Neural cell (in vitro differentiated cells): ENCODE results near the gene TEDC2. TPM values are rescaled to one million over a fixed set of nuclear protein-coding genes. Genes with fewer than 3 reads are reported as not detected.

Experiments used
- H2AFZ ChIP-seq: fragments of 200-600, 300-800 bp; sonication (generic), shearing (Covaris generic); 2 replicates; pipeline ENCODE4 v1.6.0; 2014; ENCODE audit warnings: low read depth, mild to moderate bottlenecking, antibody characterized with exemption, low read length, moderate library complexity
- H3F3A ChIP-seq: fragments of 200-600 bp; shearing (Covaris generic); 2 replicates; pipeline ENCODE4 v1.6.1; 2016; ENCODE audit warnings: mild to moderate bottlenecking, moderate library complexity, mixed read lengths, antibody characterized with exemption, low read length; ENCODE audit not compliant: insufficient read depth, poor library complexity, severe bottlenecking
- H3K27ac ChIP-seq: fragments of 200-600, 300-800 bp; sonication (generic), shearing (Covaris generic); 2 replicates; pipeline ENCODE4 v1.5.1; 2014; ENCODE audit warnings: mild to moderate bottlenecking, low read length, moderate library complexity
- H3K27me3 ChIP-seq: fragments of 300-800, 200-600 bp; sonication (generic), shearing (Covaris generic); 2 replicates; pipeline ENCODE4 v1.6.0; 2014; ENCODE audit warnings: mild to moderate bottlenecking, low read depth, low read length, moderate library complexity; ENCODE audit not compliant: insufficient read depth
- H3K36me3 ChIP-seq: fragments of 300-800, 200-600 bp; sonication (generic), shearing (Covaris generic); 2 replicates; pipeline ENCODE4 v1.5.1; 2014; ENCODE audit warnings: mild to moderate bottlenecking, antibody characterized with exemption, low read length, moderate library complexity; ENCODE audit not compliant: insufficient read depth
- H3K4me2 ChIP-seq: fragments of 300-800, 200-600 bp; sonication (generic), shearing (Covaris generic); 2 replicates; pipeline ENCODE4 v1.6.0; 2014; ENCODE audit warnings: mild to moderate bottlenecking, low read length
- H3K4me3 ChIP-seq: fragments of 300-800, 200-600 bp; sonication (generic), shearing (Covaris generic); 2 replicates; pipeline ENCODE4 v1.5.1; 2014; ENCODE audit warnings: mild to moderate bottlenecking, low read length, moderate library complexity
- H3K79me2 ChIP-seq: fragments of 200-600 bp; shearing (Covaris generic); replicated peaks from 2 replicates; pipeline ENCODE4 v1.6.0; 2014; ENCODE audit warnings: mild to moderate bottlenecking, low read length, moderate library complexity; ENCODE audit not compliant: insufficient read depth
- H3K9ac ChIP-seq: fragments of 300-800, 200-600 bp; sonication (generic), shearing (Covaris generic); 2 replicates; pipeline ENCODE4 v1.6.1; 2016; ENCODE audit warnings: mild to moderate bottlenecking, low read length, mixed read lengths
- H3K9me2 ChIP-seq: fragments of 200-600 bp; shearing (Covaris generic); 2 replicates; pipeline ENCODE4 v1.6.1; 2016; ENCODE audit warnings: mild to moderate bottlenecking, low read length, mixed read lengths; ENCODE audit not compliant: insufficient read depth
- H3K9me3 ChIP-seq: fragments of 200-600, 300-800 bp; sonication (generic), shearing (Covaris generic); 2 replicates; pipeline ENCODE4 v1.6.1; 2016; ENCODE audit warnings: mild to moderate bottlenecking, mixed run types, low read length, moderate library complexity, mixed read lengths
- H4K20me1 ChIP-seq: fragments of 200-600 bp; shearing (Covaris generic); 2 replicates; pipeline ENCODE4 v1.6.1; 2016; ENCODE audit warnings: mild to moderate bottlenecking, mixed run types; ENCODE audit not compliant: insufficient read depth
- CTCF ChIP-seq: fragments of 450-650 bp; IDR thresholded peaks from 2 replicates; pipeline ENCODE4 v1.5.1; 2014; ENCODE audit warnings: antibody characterized with exemption, mild to moderate bottlenecking, moderate library complexity; ENCODE audit not compliant: poor library complexity, severe bottlenecking
- EP300 ChIP-seq: fragments of 450-650 bp; conservative IDR thresholded peaks from 2 replicates; pipeline ENCODE4 v1.6.1; 2014; ENCODE audit warnings: antibody characterized with exemption, mild to moderate bottlenecking, moderate library complexity; ENCODE audit not compliant: poor library complexity, severe bottlenecking
- EZH2 ChIP-seq: fragments of 200-600, 300-800 bp; shearing (Covaris generic), sonication (generic); IDR thresholded peaks from 2 replicates; pipeline ENCODE4 v1.6.1; 2014; ENCODE audit warnings: antibody characterized with exemption, low read length, borderline replicate concordance, mild to moderate bottlenecking; ENCODE audit not compliant: insufficient read depth, poor library complexity, severe bottlenecking
- MXI1 ChIP-seq: fragments of 450-650 bp; conservative IDR thresholded peaks from 2 replicates; pipeline ENCODE4 v1.6.1; 2014; ENCODE audit warnings: antibody characterized with exemption, mild to moderate bottlenecking; ENCODE audit not compliant: poor library complexity, severe bottlenecking
- POLR2AphosphoS5 ChIP-seq: IDR thresholded peaks from 2 replicates; pipeline ENCODE4 v1.6.1; 2012
- RAD21 ChIP-seq: fragments of 450-650 bp; conservative IDR thresholded peaks from 2 replicates; pipeline ENCODE4 v1.6.1; 2014; ENCODE audit warnings: antibody characterized with exemption, mild to moderate bottlenecking, moderate library complexity
- SMC3 ChIP-seq: fragments of 450-650 bp; conservative IDR thresholded peaks from 2 replicates; pipeline ENCODE4 v1.6.1; 2014; ENCODE audit warnings: antibody characterized with exemption, mild to moderate bottlenecking, moderate library complexity; ENCODE audit not compliant: poor library complexity
- TAF1 ChIP-seq: IDR thresholded peaks from 2 replicates; pipeline ENCODE4 v1.6.1; 2012; ENCODE audit warnings: low read depth
- polyA plus RNA-seq: library from polyadenylated mRNA; depleted of rRNA; stranded (reverse); fragments of >200 nt; gene quantifications from 2 replicates; pipeline ENCODE4 v1.2.3, GENCODE V29; 2014
- TF ChIP-seq, protein P1 (sequence below): IDR thresholded peaks from 2 replicates; pipeline ENCODE4 v1.6.1; 2012; ENCODE audit warnings: borderline replicate concordance

Gene TEDC2
- polyA plus RNA-seq, 1 donor from 2014 or later = 31.5 TPM

- H2AFZ ChIP-seq = no peak overlapping the region
- H3K9me3 ChIP-seq = no peaks in the 10 kb centered on the region
- no peaks in the 10 kb centered on the region for H3K79me2 ChIP-seq
- no peaks in the 10 kb centered on the region for H4K20me1 ChIP-seq
- no peaks in the 10 kb centered on the region for H3K27me3 ChIP-seq
- H3K4me3 ChIP-seq = no peak overlapping the region
- H3K9me2 ChIP-seq = no peaks in the 10 kb centered on the region
- H3F3A ChIP-seq = no peaks in the 10 kb centered on the region
- H3K36me3 ChIP-seq = peaks cover 4% of the 10 kb centered on the region
- TF ChIP-seq MXI1 = no peak
- TF ChIP-seq EP300 = no peak
- no peak for TF ChIP-seq RAD21
- TF ChIP-seq, protein P1, sequence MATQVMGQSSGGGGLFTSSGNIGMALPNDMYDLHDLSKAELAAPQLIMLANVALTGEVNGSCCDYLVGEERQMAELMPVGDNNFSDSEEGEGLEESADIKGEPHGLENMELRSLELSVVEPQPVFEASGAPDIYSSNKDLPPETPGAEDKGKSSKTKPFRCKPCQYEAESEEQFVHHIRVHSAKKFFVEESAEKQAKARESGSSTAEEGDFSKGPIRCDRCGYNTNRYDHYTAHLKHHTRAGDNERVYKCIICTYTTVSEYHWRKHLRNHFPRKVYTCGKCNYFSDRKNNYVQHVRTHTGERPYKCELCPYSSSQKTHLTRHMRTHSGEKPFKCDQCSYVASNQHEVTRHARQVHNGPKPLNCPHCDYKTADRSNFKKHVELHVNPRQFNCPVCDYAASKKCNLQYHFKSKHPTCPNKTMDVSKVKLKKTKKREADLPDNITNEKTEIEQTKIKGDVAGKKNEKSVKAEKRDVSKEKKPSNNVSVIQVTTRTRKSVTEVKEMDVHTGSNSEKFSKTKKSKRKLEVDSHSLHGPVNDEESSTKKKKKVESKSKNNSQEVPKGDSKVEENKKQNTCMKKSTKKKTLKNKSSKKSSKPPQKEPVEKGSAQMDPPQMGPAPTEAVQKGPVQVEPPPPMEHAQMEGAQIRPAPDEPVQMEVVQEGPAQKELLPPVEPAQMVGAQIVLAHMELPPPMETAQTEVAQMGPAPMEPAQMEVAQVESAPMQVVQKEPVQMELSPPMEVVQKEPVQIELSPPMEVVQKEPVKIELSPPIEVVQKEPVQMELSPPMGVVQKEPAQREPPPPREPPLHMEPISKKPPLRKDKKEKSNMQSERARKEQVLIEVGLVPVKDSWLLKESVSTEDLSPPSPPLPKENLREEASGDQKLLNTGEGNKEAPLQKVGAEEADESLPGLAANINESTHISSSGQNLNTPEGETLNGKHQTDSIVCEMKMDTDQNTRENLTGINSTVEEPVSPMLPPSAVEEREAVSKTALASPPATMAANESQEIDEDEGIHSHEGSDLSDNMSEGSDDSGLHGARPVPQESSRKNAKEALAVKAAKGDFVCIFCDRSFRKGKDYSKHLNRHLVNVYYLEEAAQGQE = no peak
- no peak for TF ChIP-seq POLR2AphosphoS5
- TF ChIP-seq CTCF = no peak
- TF ChIP-seq EZH2 = no peak
- TF ChIP-seq TAF1 = no peak
- no peak for TF ChIP-seq SMC3
- H3K4me2 ChIP-seq = no peak overlapping the region
- H3K9ac ChIP-seq = no peak overlapping the region
- no peak overlapping the region for H3K27ac ChIP-seq
Observed at GRCh38 chr16:2437032-2437790, 22.7 kb upstream of the TEDC2 start.

- Histone ChIP-seq H3K9ac (no peak overlapping the region), H3K79me2 (no peaks in the 10 kb centered on the region), H3F3A (no peaks in the 10 kb centered on the region), H2AFZ (no peak overlapping the region), H4K20me1 (no peaks in the 10 kb centered on the region), H3K9me2 (no peaks in the 10 kb centered on the region), H3K36me3 (no peaks in the 10 kb centered on the region), H3K27me3 (no peaks in the 10 kb centered on the region), H3K9me3 (no peaks in the 10 kb centered on the region), H3K27ac (no peak overlapping the region), H3K4me3 (no peak overlapping the region), H3K4me2 (no peak overlapping the region)
- TF ChIP-seq, protein P1 = no peak
- TF ChIP-seq EZH2 (no peak), POLR2AphosphoS5 (no peak), EP300 (no peak)
Observed at GRCh38 chr16:2438121-2438520, 21.8 kb upstream of the TEDC2 start.
